Fibroblast of the conjunctiva (primary cell): ENCODE results near the gene TRIP10.
"Not testable (repeated sequence)": the region's sequence is repeated elsewhere in the genome, so short reads cannot be mapped to it uniquely, and the experiment has no call there.

Experiments
- DNase-seq: peaks from one replicate; pipeline ENCODE4 v3.0.0-alpha.2; 2010; ENCODE audit warnings: low read depth

The TRIP10 gene

GRCh38 chr19:6739390-6739882 lies at the start of gene TRIP10:
Gene TRIP10 (plus strand): TSS chr19:6739680. CDS start chr19:6739762, 82 bp downstream.
- DNase-seq: peak; percentile 60

GRCh38 chr19:6690160-6690885 lies 49.2 kb upstream of the TRIP10 start:
- DNase-seq: no peak

GRCh38 chr19:6691342-6691741 lies 48.1 kb upstream of the TRIP10 start:
- DNase-seq: no peak

GRCh38 chr19:6692027-6692426 lies 47.5 kb upstream of the TRIP10 start:
- no peak for DNase-seq

GRCh38 chr19:6693056-6693471 lies 46.4 kb upstream of the TRIP10 start:
- no peak for DNase-seq

GRCh38 chr19:6693681-6694080 lies 45.8 kb upstream of the TRIP10 start:
- DNase-seq: no peak

GRCh38 chr19:6694147-6694815 lies 45.2 kb upstream of the TRIP10 start:
- DNase-seq: no peak

- no peak for DNase-seq
These were observed 43.1 kb upstream of the TRIP10 start for GRCh38 chr19:6696239-6696820.

GRCh38 chr19:6697291-6697690 lies 42.2 kb upstream of the TRIP10 start:
- DNase-seq: no peak

GRCh38 chr19:6699935-6700334 lies 39.5 kb upstream of the TRIP10 start:
- no peak for DNase-seq

- no peak for DNase-seq
These were observed 38.7 kb upstream of the TRIP10 start for GRCh38 chr19:6700586-6701316.

- no peak for DNase-seq
These were observed 33.4 kb upstream of the TRIP10 start for GRCh38 chr19:6705931-6706632.

- DNase-seq: no peak
These were observed 32.9 kb upstream of the TRIP10 start for GRCh38 chr19:6706633-6706958.

- no peak for DNase-seq
These were observed 32.3 kb upstream of the TRIP10 start for GRCh38 chr19:6707011-6707657.

- DNase-seq: no peak
These were observed 31.8 kb upstream of the TRIP10 start for GRCh38 chr19:6707658-6708018.

GRCh38 chr19:6708346-6708745 lies 31.1 kb upstream of the TRIP10 start:
- no peak for DNase-seq

GRCh38 chr19:6708913-6709312 lies 30.6 kb upstream of the TRIP10 start:
- DNase-seq: not testable (repeated sequence)

- DNase-seq: no peak
These were observed 29.9 kb upstream of the TRIP10 start for GRCh38 chr19:6709549-6709948.

- no peak for DNase-seq
These were observed 29.0 kb upstream of the TRIP10 start for GRCh38 chr19:6710273-6711077.

GRCh38 chr19:6711078-6711361 lies 28.5 kb upstream of the TRIP10 start:
- DNase-seq: no peak

GRCh38 chr19:6711605-6712004 lies 27.9 kb upstream of the TRIP10 start:
- no peak for DNase-seq
